A673 (cell line): ENCODE measurements around the gene LGALS3BP.

Experiments used
- CTCF ChIP-seq: fragments of 300-800, 200-600 bp; sonication (generic); conservative IDR thresholded peaks from 2 replicates; pipeline ENCODE4 v1.5.1; 2017; ENCODE audit warnings: low read depth, mild to moderate bottlenecking, antibody characterized with exemption, low read length, moderate library complexity, mixed read lengths
- EZH2 ChIP-seq: fragments of 200-600 bp; sonication (generic); IDR thresholded peaks from 2 replicates; pipeline ENCODE4 v1.6.1; 2017; ENCODE audit warnings: borderline replicate concordance, low read depth, mild to moderate bottlenecking, mixed read lengths, antibody characterized with exemption, low read length; ENCODE audit not compliant: poor library complexity, severe bottlenecking

GRCh38 chr17:78923660-78924453 is 55.9 kb downstream of the LGALS3BP start:
- TF ChIP-seq CTCF (no peak), EZH2 (no peak)
